Osteocyte (in vitro differentiated cells): ENCODE measurements around the gene MYL1. TPM values are rescaled to one million over a fixed set of nuclear protein-coding genes. Genes with fewer than 3 reads are reported as not detected.

Source experiments
- DNase-seq: peaks from one replicate; pipeline ENCODE4 v3.0.0; 2021; ENCODE audit warnings: mixed read lengths; ENCODE audit not compliant: unreplicated experiment; ENCODE audit errors: extremely low spot score
- H3K27ac Mint-ChIP-seq: one replicate; pipeline ENCODE4 v1.8.0; 2021; ENCODE audit warnings: mild to moderate bottlenecking, mixed read lengths; ENCODE audit not compliant: unreplicated experiment
- H3K27me3 Mint-ChIP-seq: one replicate; pipeline ENCODE4 v1.8.0; 2021; ENCODE audit warnings: mixed read lengths; ENCODE audit not compliant: unreplicated experiment
- H3K36me3 Mint-ChIP-seq: one replicate; pipeline ENCODE4 v1.8.0; 2021; ENCODE audit warnings: mixed read lengths; ENCODE audit not compliant: unreplicated experiment
- H3K4me1 Mint-ChIP-seq: one replicate; pipeline ENCODE4 v1.8.0; 2021; ENCODE audit warnings: mixed read lengths; ENCODE audit not compliant: unreplicated experiment
- H3K4me3 Mint-ChIP-seq: one replicate; pipeline ENCODE4 v1.8.0; 2021; ENCODE audit warnings: mild to moderate bottlenecking, moderate library complexity, mixed read lengths; ENCODE audit not compliant: unreplicated experiment
- H3K9me3 Mint-ChIP-seq: one replicate; pipeline ENCODE4 v1.8.0; 2021; ENCODE audit warnings: mixed read lengths; ENCODE audit not compliant: unreplicated experiment
- total RNA-seq: library from RNA; stranded (reverse); gene quantifications from 2 replicates; pipeline ENCODE4 v1.2.1, GENCODE V29; 2021
- TF ChIP-seq, protein P1 (sequence below): fragments of 200-600 bp; sonication (generic); IDR thresholded peaks from 2 replicates; pipeline ENCODE4 v1.5.0; 2021; ENCODE audit warnings: antibody characterized with exemption, mild to moderate bottlenecking, moderate library complexity

MYL1 gene
- total RNA-seq, 1 donor from 2014 or later = not detected

DNA sequence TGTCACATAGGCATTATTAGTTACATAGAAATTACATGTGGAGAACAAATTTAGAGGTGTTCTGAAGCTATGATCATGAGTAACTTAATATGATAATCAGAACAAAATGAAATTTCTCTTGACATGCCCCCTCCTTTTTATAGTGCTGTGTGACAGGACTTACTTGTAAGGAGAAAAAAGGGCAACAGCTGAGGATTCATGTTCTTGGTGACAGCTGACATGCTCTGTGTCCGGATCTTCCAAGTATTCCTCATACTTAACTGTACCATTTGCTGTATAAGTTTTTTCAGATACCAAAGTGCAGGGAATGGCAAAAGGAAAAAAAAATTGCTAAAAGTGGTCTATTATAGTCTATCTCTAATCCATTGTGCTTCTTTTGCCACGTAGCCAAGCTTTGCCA, 3.5 kb upstream of the MYL1 start:
- Mint-ChIP-seq H3K36me3 (no peaks in the 10 kb centered on the region), H3K9me3 (no peaks in the 10 kb centered on the region), H3K4me3 (no peak overlapping the region), H3K27ac (no peak overlapping the region), H3K4me1 (no peaks in the 10 kb centered on the region), H3K27me3 (peaks cover 7% of the 10 kb centered on the region)
- DNase-seq = no peak
- TF ChIP-seq, protein P1, sequence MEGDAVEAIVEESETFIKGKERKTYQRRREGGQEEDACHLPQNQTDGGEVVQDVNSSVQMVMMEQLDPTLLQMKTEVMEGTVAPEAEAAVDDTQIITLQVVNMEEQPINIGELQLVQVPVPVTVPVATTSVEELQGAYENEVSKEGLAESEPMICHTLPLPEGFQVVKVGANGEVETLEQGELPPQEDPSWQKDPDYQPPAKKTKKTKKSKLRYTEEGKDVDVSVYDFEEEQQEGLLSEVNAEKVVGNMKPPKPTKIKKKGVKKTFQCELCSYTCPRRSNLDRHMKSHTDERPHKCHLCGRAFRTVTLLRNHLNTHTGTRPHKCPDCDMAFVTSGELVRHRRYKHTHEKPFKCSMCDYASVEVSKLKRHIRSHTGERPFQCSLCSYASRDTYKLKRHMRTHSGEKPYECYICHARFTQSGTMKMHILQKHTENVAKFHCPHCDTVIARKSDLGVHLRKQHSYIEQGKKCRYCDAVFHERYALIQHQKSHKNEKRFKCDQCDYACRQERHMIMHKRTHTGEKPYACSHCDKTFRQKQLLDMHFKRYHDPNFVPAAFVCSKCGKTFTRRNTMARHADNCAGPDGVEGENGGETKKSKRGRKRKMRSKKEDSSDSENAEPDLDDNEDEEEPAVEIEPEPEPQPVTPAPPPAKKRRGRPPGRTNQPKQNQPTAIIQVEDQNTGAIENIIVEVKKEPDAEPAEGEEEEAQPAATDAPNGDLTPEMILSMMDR = no peak

DNA sequence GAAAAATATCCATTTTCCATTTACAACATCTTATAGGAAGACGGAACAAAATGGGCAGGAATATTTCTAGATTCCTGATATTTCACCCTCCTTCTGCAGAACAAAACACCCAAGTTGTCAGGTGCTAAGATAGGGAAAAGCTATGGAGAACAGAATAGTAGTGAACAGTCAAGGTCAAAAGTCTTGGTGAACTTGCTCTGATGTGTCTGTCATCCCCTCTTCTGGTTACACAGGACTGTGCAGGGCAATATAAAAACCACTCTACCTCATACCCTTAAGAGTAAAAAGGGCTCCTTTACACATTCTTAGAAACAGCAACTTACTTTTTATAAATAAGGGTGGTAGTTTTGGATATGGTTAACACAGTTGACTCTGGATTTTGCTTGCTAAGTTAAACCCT, 4.4 kb downstream of the MYL1 start:
- Mint-ChIP-seq H3K9me3 (no peaks in the 10 kb centered on the region), H3K27me3 (peaks cover 8% of the 10 kb centered on the region), H3K27ac (no peak overlapping the region), H3K4me3 (no peak overlapping the region), H3K4me1 (no peaks in the 10 kb centered on the region), H3K36me3 (no peaks in the 10 kb centered on the region)
- DNase-seq = no peak
- TF ChIP-seq, protein P1 = no peak

DNA sequence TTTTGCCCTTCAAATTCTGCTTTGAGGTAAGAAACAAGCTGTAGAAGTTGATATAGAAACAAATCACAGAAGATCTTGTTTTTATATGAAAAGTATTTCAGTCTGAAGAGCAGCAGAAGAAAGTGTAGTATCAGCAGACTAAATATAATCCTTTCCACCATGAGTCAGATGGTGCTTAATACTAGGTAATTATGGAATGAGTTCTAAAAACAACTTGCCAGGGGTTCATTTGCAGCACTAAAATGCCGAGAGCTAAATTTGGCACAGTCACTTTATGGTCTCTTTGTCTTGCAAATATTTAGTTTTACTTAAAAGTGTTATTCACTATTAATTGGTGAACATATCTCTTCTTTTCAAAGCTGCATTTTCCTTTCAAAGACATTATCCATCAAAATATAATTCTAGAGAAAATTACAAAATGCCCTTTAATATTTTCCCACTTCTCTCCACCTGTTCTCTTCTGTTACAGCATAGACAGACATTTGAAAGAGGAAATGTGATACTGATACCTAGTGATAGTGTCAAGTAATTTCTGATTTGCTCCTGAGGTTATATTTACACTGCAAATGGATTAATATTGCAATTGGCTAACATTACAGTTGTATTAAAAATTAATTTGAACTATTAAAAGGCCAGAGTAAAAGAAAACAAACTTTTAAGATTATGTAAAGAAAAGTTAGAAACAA, 5.3 kb downstream of the MYL1 start:
- TF ChIP-seq, protein P1 = no peak
- no peaks in the 10 kb centered on the region for H3K9me3 Mint-ChIP-seq
- H3K4me3 Mint-ChIP-seq = no peak overlapping the region
- H3K27ac Mint-ChIP-seq = no peak overlapping the region
- DNase-seq = no peak
- H3K4me1 Mint-ChIP-seq = no peaks in the 10 kb centered on the region
- no peaks in the 10 kb centered on the region for H3K36me3 Mint-ChIP-seq
- peaks cover 8% of the 10 kb centered on the region for H3K27me3 Mint-ChIP-seq

GRCh38 chr2:210303498-210303897, 11.5 kb downstream of the MYL1 start:
- DNase-seq = no peak
- TF ChIP-seq, protein P1 = no peak
- no peaks in the 10 kb centered on the region for H3K27me3 Mint-ChIP-seq
- no peak overlapping the region for H3K27ac Mint-ChIP-seq
- no peaks in the 10 kb centered on the region for H3K9me3 Mint-ChIP-seq
- H3K4me1 Mint-ChIP-seq = no peaks in the 10 kb centered on the region
- H3K4me3 Mint-ChIP-seq = no peak overlapping the region
- H3K36me3 Mint-ChIP-seq = no peaks in the 10 kb centered on the region

- H3K27ac Mint-ChIP-seq = no peak overlapping the region
- H3K36me3 Mint-ChIP-seq = no peaks in the 10 kb centered on the region
- TF ChIP-seq, protein P1 = no peak
- DNase-seq = no peak
- H3K27me3 Mint-ChIP-seq = no peaks in the 10 kb centered on the region
- no peaks in the 10 kb centered on the region for H3K4me1 Mint-ChIP-seq
- no peak overlapping the region for H3K4me3 Mint-ChIP-seq
- no peaks in the 10 kb centered on the region for H3K9me3 Mint-ChIP-seq
These were observed 12.6 kb downstream of the MYL1 start for GRCh38 chr2:210302326-210302725.
